SK-N-SH (cell line): ENCODE measurements around the gene MRPL43. TPM values are rescaled to one million over a fixed set of nuclear protein-coding genes. Genes with fewer than 3 reads are reported as not detected.

Experiments used
- CTCF ChIA-PET: fragments of 300-600, 350-600 bp; formaldehyde crosslinking; extraction: SDS; loops from one replicate; lab custom pipeline; 2021; lab: Yijun Ruan, JAX
- POLR2A ChIA-PET: fragments of 350-600 bp; sonication (Branson Sonifier 250); formaldehyde crosslinking; extraction: SDS; loops from one replicate; lab custom pipeline; 2020; ENCODE audit warnings: antibody characterized with exemption, inconsistent platforms; lab: Yijun Ruan, JAX
- DNase-seq: peaks from one replicate; pipeline ENCODE4 v3.0.0; 2012
- H2AFZ ChIP-seq: fragments of 200-600 bp; sonication (generic); 2 replicates; pipeline ENCODE4 v1.8.1; 2016; ENCODE audit warnings: antibody characterized with exemption, mild to moderate bottlenecking, low read depth
- H3F3A ChIP-seq: fragments of 200-600 bp; sonication (generic); replicated peaks from 2 replicates; pipeline ENCODE3; 2016; ENCODE audit warnings: antibody characterized with exemption, mild to moderate bottlenecking; ENCODE audit not compliant: insufficient read depth
- H3K27ac ChIP-seq, 2 experiments: fragments of 200-500 bp in 1 of 2; fragments of 200-600 bp in 1 of 2; sonication (Bioruptor generic) in 1 of 2; sonication (generic), shearing (Covaris generic) in 1 of 2; 2 replicates each; pipeline versions ENCODE4 v1.5.1 to v1.6.1; 2014 to 2016; ENCODE audit warnings: low read depth in 2 of 2, inconsistent platforms in 1 of 2, low read length in 1 of 2, mild to moderate bottlenecking in 1 of 2, mixed read lengths in 1 of 2
- H3K27me3 ChIP-seq: fragments of 200-600 bp; sonication (generic), shearing (Covaris generic); 2 replicates; pipeline ENCODE4 v1.6.1; 2016; ENCODE audit warnings: mixed run types; ENCODE audit not compliant: insufficient read depth
- H3K36me3 ChIP-seq, 2 experiments: fragments of 200-500 bp in 1 of 2; fragments of 200-600 bp in 1 of 2; sonication (Bioruptor generic) in 1 of 2; sonication (generic) in 1 of 2; replicated peaks in 1 of 2; 2 replicates each; pipeline versions ENCODE3 to v1.5.1; 2014 to 2016; ENCODE audit warnings: low read length in 1 of 2, mild to moderate bottlenecking in 1 of 2; ENCODE audit not compliant: insufficient read depth in 2 of 2, control insufficient read depth in 1 of 2
- H3K4me1 ChIP-seq, 2 experiments: fragments of 200-500 bp in 1 of 2; fragments of 200-600 bp in 1 of 2; sonication (Bioruptor generic) in 1 of 2; sonication (generic), shearing (Covaris generic) in 1 of 2; 2 replicates each; pipeline versions ENCODE4 v1.5.1 to v1.6.1; 2014 to 2016; ENCODE audit warnings: low read depth in 1 of 2, low read length in 1 of 2, mixed run types in 1 of 2; ENCODE audit not compliant: insufficient read depth in 2 of 2, control insufficient read depth in 1 of 2
- H3K4me2 ChIP-seq: fragments of 200-600 bp; sonication (generic), shearing (Covaris generic); 2 replicates; pipeline ENCODE4 v1.6.1; 2017; ENCODE audit warnings: mixed run types
- H3K4me3 ChIP-seq, 2 experiments: fragments of 200-500 bp in 1 of 2; fragments of 200-600 bp in 1 of 2; sonication (Bioruptor generic) in 1 of 2; sonication (generic), shearing (Covaris generic) in 1 of 2; 2 replicates each; pipeline versions ENCODE4 v1.5.1 to v1.8.1; 2014 to 2016; ENCODE audit warnings: low read depth in 2 of 2, inconsistent platforms in 1 of 2, low read length in 1 of 2, mild to moderate bottlenecking in 1 of 2, mixed read lengths in 1 of 2, moderate library complexity in 1 of 2
- H3K79me2 ChIP-seq: fragments of 200-600 bp; sonication (generic); 2 replicates; pipeline ENCODE4 v1.8.1; 2017; ENCODE audit warnings: mild to moderate bottlenecking; ENCODE audit not compliant: insufficient read depth
- H3K9ac ChIP-seq: fragments of 200-600 bp; sonication (generic); 2 replicates; pipeline ENCODE4 v1.6.1; 2017; ENCODE audit warnings: mixed run types
- H3K9me2 ChIP-seq: fragments of 200-600 bp; sonication (generic); 2 replicates; pipeline ENCODE4 v1.6.1; 2017; ENCODE audit warnings: mixed run types
- H3K9me3 ChIP-seq: fragments of 200-600 bp; sonication (generic); 2 replicates; pipeline ENCODE4 v1.6.1; 2017; ENCODE audit warnings: mixed run types, mild to moderate bottlenecking, moderate library complexity
- H4K20me1 ChIP-seq: fragments of 200-600 bp; sonication (generic); 2 replicates; pipeline ENCODE4 v1.6.1; 2017; ENCODE audit warnings: mild to moderate bottlenecking, mixed run types; ENCODE audit not compliant: insufficient read depth
- ELF1 ChIP-seq: IDR thresholded peaks from 2 replicates; pipeline ENCODE4 v1.4.0; 2012
- EP300 ChIP-seq, 2 experiments: IDR thresholded peaks; 2 replicates each; pipeline versions ENCODE4 v1.4.0 to v1.6.1; 2012; ENCODE audit warnings: borderline replicate concordance in 1 of 2, low read depth in 1 of 2, low read length in 1 of 2
- EZH2phosphoT487 ChIP-seq: fragments of 200-600 bp; sonication (generic); IDR thresholded peaks from 2 replicates; pipeline ENCODE4 v1.6.1; 2017; ENCODE audit warnings: low read depth, mixed run types, mild to moderate bottlenecking, antibody characterized with exemption, moderate library complexity, borderline replicate concordance
- FOXJ3 ChIP-seq: sonication (generic); formaldehyde crosslinking; IDR thresholded peaks from 2 replicates; pipeline ENCODE4 v1.5.1; 2020; ENCODE audit warnings: mild to moderate bottlenecking, missing genetic modification reagents
- JUND ChIP-seq: IDR thresholded peaks from 2 replicates; pipeline ENCODE4 v1.4.0; 2012
- MEF2A ChIP-seq: IDR thresholded peaks from 2 replicates; pipeline ENCODE4 v1.4.0; 2012; ENCODE audit warnings: low read depth, borderline replicate concordance
- MXI1 ChIP-seq: IDR thresholded peaks from 2 replicates; pipeline ENCODE4 v1.6.1; 2012; ENCODE audit warnings: mild to moderate bottlenecking, low read depth, low read length, improper control_type of control experiment
- PBX3 ChIP-seq: IDR thresholded peaks from 2 replicates; pipeline ENCODE4; 2012
- RAD21 ChIP-seq: IDR thresholded peaks from 2 replicates; pipeline ENCODE4 v1.6.1; 2012; ENCODE audit warnings: mild to moderate bottlenecking, low read length
- RFX5 ChIP-seq: IDR thresholded peaks from 2 replicates; pipeline ENCODE4 v1.6.1; 2012; ENCODE audit warnings: mild to moderate bottlenecking, improper control_type of control experiment, low read length
- RXRA ChIP-seq: IDR thresholded peaks from 2 replicates; pipeline ENCODE4 v1.4.0; 2012; ENCODE audit warnings: low read depth, mild to moderate bottlenecking, borderline replicate concordance
- SIN3A ChIP-seq: IDR thresholded peaks from 2 replicates; pipeline ENCODE4 v1.6.1; 2012; ENCODE audit warnings: low read depth, mild to moderate bottlenecking, low read length, moderate library complexity, borderline replicate concordance
- SMC3 ChIP-seq: IDR thresholded peaks from 2 replicates; pipeline ENCODE4 v1.6.1; 2012; ENCODE audit warnings: low read depth, low read length, improper control_type of control experiment
- TAF1 ChIP-seq: IDR thresholded peaks from 2 replicates; pipeline ENCODE4 v1.6.1; 2012; ENCODE audit warnings: low read depth, mild to moderate bottlenecking, low read length, moderate library complexity, borderline replicate concordance
- TCF12 ChIP-seq: IDR thresholded peaks from 2 replicates; pipeline ENCODE4 v1.4.0; 2012
- TEAD4 ChIP-seq: IDR thresholded peaks from 2 replicates; pipeline ENCODE4 v1.4.0; 2012; ENCODE audit warnings: mild to moderate bottlenecking, borderline replicate concordance; ENCODE audit not compliant: insufficient read depth
- USF2 ChIP-seq: fragments of 150-350 bp; IDR thresholded peaks from 2 replicates; pipeline ENCODE4 v1.6.1; 2017; ENCODE audit warnings: antibody characterized with exemption, low read length, low read depth, borderline replicate concordance
- WGBS: methylation state at CpG from one replicate; pipeline ENCODE4 v1.1.6; 2017; ENCODE audit warnings: low lambda C conversion rate; 5-methylcytosine and 5-hydroxymethylcytosine counted together
- polyA plus RNA-seq, 3 experiments: library from polyadenylated mRNA; depleted of rRNA; stranded (reverse); fragments of >200 nt; gene quantifications; 2 replicates each; pipeline ENCODE4 v1.2.3, GENCODE V29; 2012
- TF ChIP-seq, protein P1 (sequence below): IDR thresholded peaks from 2 replicates; pipeline ENCODE4 v1.6.1; 2012; ENCODE audit warnings: mild to moderate bottlenecking, low read depth, low read length, moderate library complexity
- TF ChIP-seq, protein P2 (sequence below): IDR thresholded peaks from 2 replicates; pipeline ENCODE4 v1.4.0; 2012; ENCODE audit warnings: low read depth, borderline replicate concordance
- TF ChIP-seq, protein P3 (sequence below): IDR thresholded peaks from 2 replicates; pipeline ENCODE4 v1.4.0; 2012; ENCODE audit warnings: low read depth

Gene MRPL43
- polyA plus RNA-seq, 1 of the 3 experiments (the other 2 are of a cell fraction) = 208 TPM

GRCh38 chr10:100968863-100969186 lies 18.5 kb downstream of the MRPL43 start:
- no peaks in the 10 kb centered on the region for H3K9me3 ChIP-seq
- H3K36me3 ChIP-seq = peaks cover 17 to 28% of the 10 kb centered on the region in 2 experiments
- no peaks in the 10 kb centered on the region for H4K20me1 ChIP-seq
- peaks cover 4 to 19% of the 10 kb centered on the region in 2 experiments; a peak in 2 of 4 replicates for H3K4me1 ChIP-seq
- H3K9ac ChIP-seq = 0 out of 2 replicates have a peak overlapping the region, but pooled peaks have one; percentile 12
- H3K27ac ChIP-seq = peak overlapping the region in 1 of 2 experiments; percentile 53; a peak in 1 of 4 replicates
- H2AFZ ChIP-seq = peak overlapping the region; percentile 85
- DNase-seq = no peak
- no peaks in the 10 kb centered on the region for H3K9me2 ChIP-seq
- peak overlapping the region; percentile 99 for H3K4me2 ChIP-seq
- H3K4me3 ChIP-seq = peak overlapping the region; percentile 79 to 82
- WGBS = 41% methylated on average over 9 of the region's 9 CpGs
- ChIA-PET CTCF (interaction anchor here (0.6 to 3.4 kb wide), 21 partner anchors 12 to 250 kb away, joined by 3 to 24 read pairs (median 3); partner anchors contain the start of gene LZTS2), POLR2A (no interaction called here)
- TF ChIP-seq RFX5 (no peak), FOXJ3 (CRISPR knock-in tag) (no peak), RXRA (no peak), TEAD4 (no peak), RAD21 (no peak), ELF1 (no peak), TCF12 (no peak), JUND (no peak), TAF1 (no peak), EP300 (IDR thresholded peaks at IDR 0.05; ENCODE audit: borderline replicate concordance in 1 of 2, low read depth in 1 of 2, low read length in 1 of 2) (no peak), MEF2A (no peak)
- H3K27me3 ChIP-seq = no peaks in the 10 kb centered on the region
- no peaks in the 10 kb centered on the region for H3K79me2 ChIP-seq
- peaks cover 3% of the 10 kb centered on the region for H3F3A ChIP-seq

DNA sequence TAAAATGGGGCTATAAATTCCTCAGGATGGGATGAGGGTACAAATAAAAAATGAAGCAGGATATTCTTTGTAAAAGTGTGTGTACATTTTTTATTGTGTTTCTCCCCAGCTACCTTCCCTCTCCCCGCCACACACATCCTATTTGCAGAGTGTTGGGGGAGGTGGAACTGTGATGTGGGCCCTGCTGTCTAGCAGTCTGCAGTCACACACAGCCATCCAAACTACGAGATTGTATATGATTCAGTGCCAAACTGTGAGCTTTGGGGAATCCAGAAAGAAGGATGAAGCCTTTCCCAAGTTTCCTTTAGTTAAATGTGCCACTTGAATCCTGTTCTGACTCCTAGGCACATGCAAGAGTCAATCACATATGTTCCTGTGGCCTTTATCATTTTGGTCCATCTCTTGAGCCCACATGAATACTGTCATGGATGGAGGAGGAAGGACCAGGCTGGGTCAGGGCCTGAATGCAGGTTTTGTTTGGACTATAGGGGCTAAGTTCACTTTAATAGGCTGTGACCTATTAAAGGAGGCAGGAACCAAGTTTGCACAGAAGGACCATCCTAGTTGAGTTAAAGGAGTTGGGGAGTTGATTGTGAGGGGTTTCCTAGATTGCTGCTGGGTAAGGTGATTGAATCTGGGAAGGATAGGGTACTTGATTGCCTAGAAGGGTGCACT lies 19.1 kb downstream of the MRPL43 start:
- POLR2A ChIA-PET = no interaction called here
- H3K4me3 ChIP-seq = no peak overlapping the region
- DNase-seq = no peak
- H3K27me3 ChIP-seq = no peaks in the 10 kb centered on the region
- H3K9me2 ChIP-seq = no peaks in the 10 kb centered on the region
- no peak overlapping the region for H3K9ac ChIP-seq
- H3K36me3 ChIP-seq = peaks cover 21 to 34% of the 10 kb centered on the region in 2 experiments
- H3K79me2 ChIP-seq = no peaks in the 10 kb centered on the region
- no peaks in the 10 kb centered on the region for H4K20me1 ChIP-seq
- WGBS = 91% methylated on average over 2 of the region's 2 CpGs
- H3K4me2 ChIP-seq = peak overlapping the region; percentile 99; the same call in 1 of the 2 replicates
- H3K27ac ChIP-seq = no peak overlapping the region
- H2AFZ ChIP-seq = no peak overlapping the region
- H3K4me1 ChIP-seq = peaks cover 4 to 19% of the 10 kb centered on the region in 2 experiments; a peak in 2 of 4 replicates
- peaks cover 3% of the 10 kb centered on the region for H3F3A ChIP-seq
- CTCF ChIA-PET = interaction anchor here (0.6 to 3.4 kb wide), 23 partner anchors 11 to 406 kb away, joined by 3 to 24 read pairs (median 4); partner anchors contain the start of gene LZTS2
- no peaks in the 10 kb centered on the region for H3K9me3 ChIP-seq
- TF ChIP-seq MEF2A (no peak), RXRA (no peak), SMC3 (no peak), RAD21 (no peak), SIN3A (no peak), EZH2phosphoT487 (no peak), TEAD4 (no peak), MXI1 (no peak), PBX3 (no peak), JUND (no peak), USF2 (no peak), ELF1 (no peak), EP300 (IDR thresholded peaks at IDR 0.05; ENCODE audit: borderline replicate concordance in 1 of 2, low read depth in 1 of 2, low read length in 1 of 2) (no peak)
- TF ChIP-seq, protein P1, sequence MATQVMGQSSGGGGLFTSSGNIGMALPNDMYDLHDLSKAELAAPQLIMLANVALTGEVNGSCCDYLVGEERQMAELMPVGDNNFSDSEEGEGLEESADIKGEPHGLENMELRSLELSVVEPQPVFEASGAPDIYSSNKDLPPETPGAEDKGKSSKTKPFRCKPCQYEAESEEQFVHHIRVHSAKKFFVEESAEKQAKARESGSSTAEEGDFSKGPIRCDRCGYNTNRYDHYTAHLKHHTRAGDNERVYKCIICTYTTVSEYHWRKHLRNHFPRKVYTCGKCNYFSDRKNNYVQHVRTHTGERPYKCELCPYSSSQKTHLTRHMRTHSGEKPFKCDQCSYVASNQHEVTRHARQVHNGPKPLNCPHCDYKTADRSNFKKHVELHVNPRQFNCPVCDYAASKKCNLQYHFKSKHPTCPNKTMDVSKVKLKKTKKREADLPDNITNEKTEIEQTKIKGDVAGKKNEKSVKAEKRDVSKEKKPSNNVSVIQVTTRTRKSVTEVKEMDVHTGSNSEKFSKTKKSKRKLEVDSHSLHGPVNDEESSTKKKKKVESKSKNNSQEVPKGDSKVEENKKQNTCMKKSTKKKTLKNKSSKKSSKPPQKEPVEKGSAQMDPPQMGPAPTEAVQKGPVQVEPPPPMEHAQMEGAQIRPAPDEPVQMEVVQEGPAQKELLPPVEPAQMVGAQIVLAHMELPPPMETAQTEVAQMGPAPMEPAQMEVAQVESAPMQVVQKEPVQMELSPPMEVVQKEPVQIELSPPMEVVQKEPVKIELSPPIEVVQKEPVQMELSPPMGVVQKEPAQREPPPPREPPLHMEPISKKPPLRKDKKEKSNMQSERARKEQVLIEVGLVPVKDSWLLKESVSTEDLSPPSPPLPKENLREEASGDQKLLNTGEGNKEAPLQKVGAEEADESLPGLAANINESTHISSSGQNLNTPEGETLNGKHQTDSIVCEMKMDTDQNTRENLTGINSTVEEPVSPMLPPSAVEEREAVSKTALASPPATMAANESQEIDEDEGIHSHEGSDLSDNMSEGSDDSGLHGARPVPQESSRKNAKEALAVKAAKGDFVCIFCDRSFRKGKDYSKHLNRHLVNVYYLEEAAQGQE = no peak
- TF ChIP-seq, protein P2, sequence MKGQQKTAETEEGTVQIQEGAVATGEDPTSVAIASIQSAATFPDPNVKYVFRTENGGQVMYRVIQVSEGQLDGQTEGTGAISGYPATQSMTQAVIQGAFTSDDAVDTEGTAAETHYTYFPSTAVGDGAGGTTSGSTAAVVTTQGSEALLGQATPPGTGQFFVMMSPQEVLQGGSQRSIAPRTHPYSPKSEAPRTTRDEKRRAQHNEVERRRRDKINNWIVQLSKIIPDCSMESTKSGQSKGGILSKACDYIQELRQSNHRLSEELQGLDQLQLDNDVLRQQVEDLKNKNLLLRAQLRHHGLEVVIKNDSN = no peak
- TF ChIP-seq, protein P3, sequence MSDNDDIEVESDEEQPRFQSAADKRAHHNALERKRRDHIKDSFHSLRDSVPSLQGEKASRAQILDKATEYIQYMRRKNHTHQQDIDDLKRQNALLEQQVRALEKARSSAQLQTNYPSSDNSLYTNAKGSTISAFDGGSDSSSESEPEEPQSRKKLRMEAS = no peak
